Measurements from ENCODE around the gene ACTR2. TPM values are rescaled to one million over a fixed set of nuclear protein-coding genes. Genes with fewer than 3 reads are reported as not detected.
"Not testable (repeated sequence)": the region's sequence is repeated elsewhere in the genome, so short reads cannot be mapped to it uniquely, and the experiment has no call there.

The ACTR2 gene
- polyA plus RNA-seq (2014; cell fraction: cytosol; rRNA removed), result 23.4 and 27.0 TPM in 2 replicates
- polyA plus RNA-seq (2014; cell fraction: nucleus; rRNA removed), result 9.3 and 17.0 TPM in 2 replicates

GRCh38 chr2:65227456-65228262 is at the start of gene ACTR2:
TSS of gene ACTR2 (plus strand) at chr2:65227831. CDS start at chr2:65227910, 79 bp downstream.
- DNase-seq (ENCODE audit: low spot score), result peak; percentile 97

GRCh38 chr2:65182570-65182969 is 45.1 kb upstream of the ACTR2 start:
- no peak for DNase-seq (ENCODE audit: low spot score)

DNA sequence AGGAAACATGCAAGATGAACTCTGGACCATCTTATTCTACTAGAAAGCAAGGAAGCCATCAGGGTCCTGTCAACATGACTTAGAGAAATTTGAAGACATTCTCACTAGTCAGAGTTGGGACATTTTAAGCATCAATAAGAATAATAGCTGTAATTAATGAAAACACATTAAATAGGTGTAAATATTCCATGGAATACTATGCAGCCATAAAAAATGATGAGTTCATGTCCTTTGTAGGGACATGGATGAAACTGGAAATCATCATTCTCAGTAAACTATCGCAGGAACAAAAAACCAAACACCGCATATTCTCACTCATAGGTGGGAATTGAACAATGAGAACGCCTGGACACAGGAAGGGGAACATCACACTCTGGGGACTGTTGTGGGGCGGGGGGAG is 44.2 kb upstream of the ACTR2 start:
- not testable (repeated sequence) for DNase-seq (ENCODE audit: low spot score)

DNA sequence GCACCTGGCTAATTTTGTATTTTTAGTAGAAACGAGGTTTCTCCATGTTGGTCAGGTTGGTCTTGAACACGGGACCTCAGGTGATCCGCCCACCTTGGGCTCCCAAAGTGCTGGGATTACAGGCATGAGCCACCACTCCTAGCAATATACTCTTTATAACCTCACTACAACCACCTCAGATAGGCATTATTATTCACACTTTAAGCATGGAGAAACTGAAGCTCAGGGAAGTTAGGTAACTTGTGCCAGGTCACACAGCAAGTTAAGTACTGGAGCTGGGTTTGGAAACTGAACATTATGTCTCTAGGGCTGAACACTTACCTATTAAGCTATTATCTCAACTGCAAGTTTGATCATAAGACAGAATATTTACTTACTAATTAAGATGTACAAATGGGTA is 42.6 kb upstream of the ACTR2 start:
- no peak for DNase-seq (ENCODE audit: low spot score)

DNA sequence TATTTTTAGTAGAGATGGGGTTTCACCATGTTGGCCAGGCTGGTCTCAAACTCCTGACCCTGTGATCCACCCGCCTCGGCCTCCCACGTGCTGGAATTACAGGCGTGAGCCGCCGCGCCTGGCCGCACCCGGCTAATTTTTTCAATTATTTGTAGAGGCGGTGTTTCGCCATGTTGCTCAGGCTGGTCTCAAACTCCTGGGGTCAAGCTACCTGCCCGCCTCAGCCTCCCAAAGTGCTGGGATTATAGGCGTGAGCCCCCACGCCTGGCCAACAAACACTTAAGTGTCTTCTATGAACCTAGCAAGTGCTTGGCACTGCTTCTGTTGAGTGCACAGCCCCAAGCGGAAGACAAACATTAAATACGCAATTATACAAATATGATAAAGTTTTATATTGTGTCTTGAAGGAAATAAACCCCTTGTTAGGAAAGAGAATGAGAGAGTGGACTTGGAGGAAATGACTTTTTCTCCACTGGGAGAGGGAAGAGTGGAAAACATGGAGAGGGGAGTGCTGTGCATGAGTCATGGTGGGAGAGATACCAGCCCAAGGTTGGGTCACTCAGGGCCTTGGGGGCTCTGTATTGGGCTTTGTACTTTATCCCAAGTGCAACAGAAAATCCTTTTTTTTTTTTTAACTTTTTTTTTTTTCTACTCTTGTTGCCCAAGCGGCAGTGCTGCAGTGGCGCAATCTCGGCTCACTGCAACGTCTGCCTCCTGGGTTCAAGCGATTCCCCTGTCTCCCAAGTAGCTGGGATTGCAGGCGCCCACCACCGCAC is 41.4 kb upstream of the ACTR2 start:
- no peak for DNase-seq (ENCODE audit: low spot score)

DNA sequence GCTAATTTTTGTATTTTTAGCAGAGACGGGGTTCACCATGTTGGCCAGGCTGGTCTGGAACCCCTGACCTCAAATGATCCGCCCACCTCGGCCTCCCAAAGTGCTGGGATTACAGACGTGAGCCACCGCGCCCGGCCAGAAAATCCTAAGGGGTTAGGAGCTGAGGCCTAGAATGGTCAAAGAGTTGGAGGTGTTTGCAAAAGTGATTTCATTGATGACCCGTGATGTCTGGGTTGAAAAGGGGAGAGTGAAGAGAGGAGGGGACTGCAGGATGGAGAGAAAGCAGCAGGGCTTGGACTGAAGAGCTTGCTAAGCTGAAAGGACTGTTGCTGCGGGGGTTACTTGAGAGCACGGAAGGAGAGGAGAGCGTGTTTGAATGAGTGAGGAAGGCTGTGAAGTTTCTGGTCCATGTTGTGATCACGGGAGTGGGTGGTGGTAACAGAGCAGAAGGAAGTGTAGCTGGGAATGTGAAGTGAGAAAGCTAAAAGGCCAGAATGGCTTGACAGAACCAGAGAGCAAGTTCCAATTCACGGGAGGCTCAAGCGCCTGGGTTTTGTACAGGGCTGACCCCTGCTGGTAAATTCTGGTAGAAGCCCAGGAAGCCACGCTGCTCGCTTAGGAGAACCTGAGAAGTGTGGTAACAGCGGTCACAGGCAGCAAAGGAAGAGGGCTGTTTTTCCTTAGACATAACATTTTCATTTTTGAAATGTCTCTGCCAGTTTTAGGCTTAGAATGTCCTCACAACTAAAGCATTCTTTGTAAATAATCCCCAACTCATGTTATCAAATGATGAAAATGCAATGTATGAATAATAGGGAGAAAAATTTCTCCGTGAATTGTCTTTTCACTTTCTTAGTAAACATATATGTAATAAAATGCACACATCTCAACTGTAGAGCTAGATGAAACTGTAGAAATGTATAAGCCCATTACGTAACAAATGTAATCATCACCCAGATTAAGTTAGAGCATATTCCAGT is 40.5 kb upstream of the ACTR2 start:
- peak; percentile 77 for DNase-seq (ENCODE audit: low spot score)

- no peak for DNase-seq (ENCODE audit: low spot score)
Observed at GRCh38 chr2:65193446-65193845, 34.2 kb upstream of the ACTR2 start.

DNA sequence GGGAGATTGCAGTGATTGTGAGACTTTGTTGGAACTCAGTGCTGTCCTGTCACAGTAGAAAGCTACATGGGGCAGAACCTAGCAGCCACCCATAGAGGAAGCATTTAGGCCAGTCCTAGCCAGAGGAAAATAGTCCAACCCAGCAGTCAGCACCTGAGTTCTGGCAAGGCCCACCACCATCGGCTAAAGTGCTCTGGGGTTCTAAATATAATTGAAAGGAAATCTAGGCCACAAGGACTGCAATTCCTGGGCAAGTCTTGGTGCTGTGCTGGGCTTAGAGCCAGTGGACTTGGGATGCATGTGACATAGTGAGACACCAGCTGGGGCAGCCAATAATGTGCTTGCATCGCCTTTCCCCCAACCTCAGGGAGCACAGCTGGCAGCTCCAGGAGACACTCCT is 28.9 kb upstream of the ACTR2 start:
- DNase-seq (ENCODE audit: low spot score), result no peak

- no peak for DNase-seq (ENCODE audit: low spot score)
Observed at GRCh38 chr2:65199166-65199565, 28.5 kb upstream of the ACTR2 start.

DNA sequence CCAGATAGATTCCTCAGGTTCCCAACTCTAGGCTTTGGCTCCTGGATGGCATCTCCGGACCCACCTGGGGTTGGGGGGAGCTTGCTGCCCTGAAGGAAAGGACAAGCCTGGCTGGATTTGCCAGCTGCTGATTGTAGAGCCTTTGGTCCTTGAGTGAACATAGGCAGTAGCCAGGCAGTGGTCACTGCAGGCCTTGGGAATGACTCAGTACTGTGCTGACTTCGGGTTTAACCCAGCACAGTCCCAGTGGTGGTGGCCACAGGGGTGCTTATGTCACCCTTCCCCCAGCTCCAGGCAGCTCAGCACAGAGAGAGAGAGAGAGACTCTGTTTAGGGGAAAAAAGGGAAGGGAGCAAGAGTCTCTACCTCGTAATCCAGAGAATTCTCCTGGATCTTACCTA is 27.7 kb upstream of the ACTR2 start:
- DNase-seq (ENCODE audit: low spot score), result no peak

DNA sequence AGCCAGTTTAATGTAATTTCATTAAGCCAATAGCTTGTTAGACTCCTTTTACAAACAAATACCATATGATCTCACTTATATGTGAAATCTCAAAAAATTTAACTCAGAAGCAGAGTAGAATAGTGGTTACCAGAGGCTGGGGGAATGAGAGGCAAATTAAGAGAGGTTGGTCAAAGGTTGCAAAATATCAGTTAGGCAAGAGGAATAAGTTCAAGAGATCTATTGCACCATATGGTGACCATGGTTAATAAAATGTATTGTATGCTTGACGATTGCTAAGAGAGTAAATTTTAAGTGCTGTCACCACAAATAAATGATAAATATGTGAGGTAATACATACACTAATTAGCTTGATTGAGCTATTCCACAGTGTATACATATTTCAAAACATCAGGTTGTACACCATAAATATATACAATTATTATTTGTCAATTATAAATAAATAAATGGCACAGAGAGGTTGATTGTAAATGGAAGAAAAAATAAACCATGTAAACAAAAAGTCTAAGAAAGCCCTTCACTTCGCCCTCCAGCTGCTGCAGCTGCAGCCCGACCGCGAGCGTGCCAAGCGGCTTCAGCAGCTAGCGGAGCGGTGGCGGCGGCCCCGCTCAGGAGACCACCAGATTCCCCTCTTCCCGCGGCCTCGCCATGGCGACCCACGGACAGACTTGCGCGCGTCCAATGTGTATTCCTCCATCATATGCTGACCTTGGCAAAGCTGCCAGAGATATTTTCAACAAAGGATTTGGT is 23.0 kb upstream of the ACTR2 start:
- DNase-seq (ENCODE audit: low spot score), result no peak

GRCh38 chr2:65212115-65212514 is 15.5 kb upstream of the ACTR2 start:
- no peak for DNase-seq (ENCODE audit: low spot score)

DNA sequence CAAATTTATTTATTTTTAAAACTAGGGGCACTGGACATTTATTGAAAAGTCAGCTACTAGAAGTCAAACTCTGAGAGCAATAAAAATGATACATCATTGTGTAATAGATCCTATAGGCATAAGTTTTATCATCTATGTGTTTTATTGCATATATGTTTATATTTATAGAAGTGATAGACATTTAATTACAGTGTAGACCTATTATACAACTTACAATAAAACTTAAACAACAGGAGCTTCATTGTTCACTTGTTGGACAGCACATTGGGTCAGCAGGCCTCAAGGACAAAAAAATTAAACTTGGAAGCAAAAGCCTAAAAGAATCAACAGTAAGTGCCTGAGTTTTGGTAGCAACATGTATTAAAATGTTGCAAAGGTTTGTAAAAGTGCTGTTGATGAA is 15.0 kb upstream of the ACTR2 start:
- DNase-seq (ENCODE audit: low spot score), result no peak

DNA sequence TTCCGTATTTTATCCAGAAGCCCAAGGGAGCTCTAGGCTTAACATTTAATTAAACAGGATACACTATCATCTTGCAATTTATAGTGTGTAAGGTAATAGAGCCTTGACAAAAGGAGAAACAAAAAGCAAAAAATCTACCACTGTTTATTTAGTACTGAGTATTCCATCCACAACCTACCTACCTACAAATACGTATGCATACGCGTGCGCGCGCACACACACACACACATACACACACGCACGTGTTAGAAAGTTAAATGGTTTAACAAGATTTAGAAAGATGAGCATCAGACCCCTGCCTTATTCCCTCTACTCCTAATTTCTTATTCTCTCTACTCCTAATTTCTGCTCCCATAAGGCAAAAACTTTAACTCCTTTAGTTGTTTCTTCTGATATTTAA is 14.6 kb upstream of the ACTR2 start:
- DNase-seq (ENCODE audit: low spot score), result no peak

- no peak for DNase-seq (ENCODE audit: low spot score)
Observed at GRCh38 chr2:65214361-65214760, 13.3 kb upstream of the ACTR2 start.

- DNase-seq (ENCODE audit: low spot score), result no peak
Observed at GRCh38 chr2:65214843-65215242, 12.8 kb upstream of the ACTR2 start.

DNA sequence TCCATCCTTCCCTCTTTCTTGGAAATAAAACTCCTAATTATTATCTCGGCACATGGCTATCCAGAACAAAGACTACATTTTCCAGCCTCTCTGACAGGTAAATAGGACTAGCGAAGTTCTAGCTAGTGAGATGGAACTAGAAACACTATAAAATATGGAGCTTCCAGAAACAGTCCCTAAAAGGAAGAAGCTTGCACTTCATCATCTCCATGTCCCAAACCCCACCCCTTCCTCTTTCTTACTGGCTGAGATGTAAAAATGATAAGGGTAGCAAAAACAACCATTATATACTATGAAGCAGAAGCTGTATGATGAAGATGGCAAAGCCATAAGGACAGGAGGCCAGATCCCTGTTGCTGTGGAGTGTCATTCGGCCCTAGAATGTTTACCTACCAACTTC is 11.7 kb upstream of the ACTR2 start:
- no peak for DNase-seq (ENCODE audit: low spot score)

GRCh38 chr2:65220432-65221131 is 7.0 kb upstream of the ACTR2 start:
- no peak for DNase-seq (ENCODE audit: low spot score)

DNA sequence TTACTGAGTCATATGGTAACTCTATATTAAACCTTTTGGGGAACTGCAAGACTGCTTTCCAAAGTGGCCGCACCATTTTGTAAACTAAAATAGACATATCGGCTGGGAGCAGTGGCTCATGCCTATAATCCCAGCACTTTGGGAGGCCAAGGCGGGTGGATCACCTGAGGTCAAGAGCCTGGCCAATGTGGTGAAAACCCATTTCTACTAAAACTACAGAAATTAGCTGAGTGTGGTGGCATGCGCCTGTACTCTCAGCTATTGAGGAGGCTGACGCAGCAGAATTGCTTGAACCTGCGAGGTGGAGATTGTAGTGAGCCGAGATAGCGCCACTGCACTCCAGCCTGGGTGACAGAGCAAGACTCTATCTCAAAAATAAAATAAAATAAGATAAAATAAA is 6.4 kb upstream of the ACTR2 start:
- not testable (repeated sequence) for DNase-seq (ENCODE audit: low spot score)

DNA sequence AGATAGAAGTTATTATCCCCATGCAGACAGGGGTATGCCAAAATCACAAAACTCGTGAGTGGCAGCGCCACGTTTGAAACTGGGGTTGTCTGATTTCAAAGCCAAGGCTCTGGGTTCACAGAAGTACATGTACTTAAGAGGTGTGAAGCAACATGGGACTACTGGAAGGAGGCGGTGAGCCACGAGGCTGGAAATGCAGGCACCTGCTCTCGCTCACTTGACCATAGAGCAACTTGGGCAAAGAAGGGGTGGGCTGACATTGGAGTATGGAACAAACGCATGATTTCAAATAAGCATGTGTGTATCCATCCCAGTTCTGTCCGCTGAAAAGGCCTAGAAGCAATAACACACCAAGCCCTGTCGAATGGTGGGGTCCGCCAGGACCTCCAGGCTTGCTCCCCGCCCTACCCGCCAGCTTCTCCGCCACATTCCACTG is 593 bp upstream of the ACTR2 start:
- no peak for DNase-seq (ENCODE audit: low spot score)
